Adrenal gland (tissue), 5 donors: Measurements from ENCODE around the gene NDUFAF8.

Experiments
- POLR2A ChIP-seq, 2 donors: fragments of 450-650 bp; IDR thresholded peaks; one replicate each; pipeline ENCODE4 v1.6.1; 2017; ENCODE audit warnings: antibody characterized with exemption in 2 of 2, mild to moderate bottlenecking in 2 of 2, moderate library complexity in 1 of 2
- TF ChIP-seq, protein P1 (sequence below), 6 experiments: fragments of 450-650 bp in 4 of 6; fragments of 200-600 bp in 2 of 6; sonication (generic) in 1 of 6; IDR thresholded peaks; 1 replicate in 5 of 6; 2 replicates in 1 of 6; pipeline versions ENCODE4 v1.5.1 to v1.8.0; 2016 to 2021; ENCODE audit warnings: antibody characterized with exemption in 6 of 6, mild to moderate bottlenecking in 2 of 6, moderate library complexity in 1 of 6
- donor health status: DM: no; HTN: no; CAD: no.

DNA sequence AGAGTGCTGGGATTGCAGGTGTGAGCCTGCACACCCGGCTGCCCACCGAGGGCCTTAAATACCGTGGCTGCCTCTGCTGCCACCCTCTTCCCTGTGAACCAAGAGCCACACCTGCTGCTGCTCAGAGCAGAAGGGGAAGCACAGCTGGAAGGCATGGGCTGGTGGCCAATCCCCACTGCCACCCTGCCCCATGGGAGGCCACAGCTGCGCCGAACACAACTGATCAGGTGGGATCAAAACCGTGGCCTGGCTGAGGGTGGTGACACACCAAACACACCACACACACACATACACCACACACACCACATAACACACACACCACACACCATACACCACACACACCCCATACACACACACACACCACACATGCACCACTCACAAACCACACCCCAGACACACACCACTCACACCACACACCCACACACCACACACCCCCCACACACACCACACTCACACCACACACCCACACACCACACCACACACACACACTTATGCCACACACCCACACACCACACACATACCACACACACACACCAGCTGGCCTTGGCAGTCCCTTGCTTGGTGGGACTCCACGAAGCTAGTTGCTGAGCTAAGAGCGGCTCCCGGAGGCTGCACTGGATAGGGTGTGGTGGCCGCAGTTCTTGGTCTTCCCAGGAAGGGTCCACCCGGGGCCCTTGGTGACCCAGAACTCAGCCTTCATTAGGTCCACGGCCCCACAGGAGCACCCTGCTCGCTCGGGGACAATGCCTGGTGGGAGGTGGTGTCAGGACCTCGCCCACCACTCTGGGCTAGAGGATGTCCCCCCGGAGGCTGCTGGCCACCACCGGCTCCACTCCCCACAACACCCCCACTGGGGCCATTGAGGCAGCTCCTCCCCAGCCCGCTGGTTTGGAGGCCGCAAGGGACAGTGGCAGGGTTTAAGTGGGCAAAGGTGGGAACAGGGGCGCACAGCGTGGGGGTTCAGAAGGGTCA is 31.2 kb upstream of the NDUFAF8 start:
- no peak for TF ChIP-seq POLR2A (IDR thresholded peaks at IDR 0.05)
- TF ChIP-seq, protein P1, sequence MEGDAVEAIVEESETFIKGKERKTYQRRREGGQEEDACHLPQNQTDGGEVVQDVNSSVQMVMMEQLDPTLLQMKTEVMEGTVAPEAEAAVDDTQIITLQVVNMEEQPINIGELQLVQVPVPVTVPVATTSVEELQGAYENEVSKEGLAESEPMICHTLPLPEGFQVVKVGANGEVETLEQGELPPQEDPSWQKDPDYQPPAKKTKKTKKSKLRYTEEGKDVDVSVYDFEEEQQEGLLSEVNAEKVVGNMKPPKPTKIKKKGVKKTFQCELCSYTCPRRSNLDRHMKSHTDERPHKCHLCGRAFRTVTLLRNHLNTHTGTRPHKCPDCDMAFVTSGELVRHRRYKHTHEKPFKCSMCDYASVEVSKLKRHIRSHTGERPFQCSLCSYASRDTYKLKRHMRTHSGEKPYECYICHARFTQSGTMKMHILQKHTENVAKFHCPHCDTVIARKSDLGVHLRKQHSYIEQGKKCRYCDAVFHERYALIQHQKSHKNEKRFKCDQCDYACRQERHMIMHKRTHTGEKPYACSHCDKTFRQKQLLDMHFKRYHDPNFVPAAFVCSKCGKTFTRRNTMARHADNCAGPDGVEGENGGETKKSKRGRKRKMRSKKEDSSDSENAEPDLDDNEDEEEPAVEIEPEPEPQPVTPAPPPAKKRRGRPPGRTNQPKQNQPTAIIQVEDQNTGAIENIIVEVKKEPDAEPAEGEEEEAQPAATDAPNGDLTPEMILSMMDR (IDR thresholded peaks at IDR 0.05): no peak
